Left lobe of liver (tissue), 2 donors: ENCODE data around the gene PTPRCAP. TPM values are rescaled to one million over a fixed set of nuclear protein-coding genes. Genes with fewer than 3 reads are reported as not detected.

Experiments
- ATAC-seq: fragments of 200-7000 bp; cut with Tn5 transposase; one replicate; pipeline ENCODE4 v1.9.1; 2020; ENCODE audit warnings: mild to moderate bottlenecking, moderate library complexity
- DNase-seq: peaks from one replicate; pipeline ENCODE4 v3.0.0-alpha.2; 2020; ENCODE audit warnings: low spot score
- total RNA-seq: library from RNA; stranded (reverse); gene quantifications from one replicate; pipeline ENCODE4 v1.2.1, GENCODE V29; 2021
- donor health status: DM: no; HTN: no; CAD: no; lungs with moderate emphysema.
- donor health status: DM: no; HTN: yes; CAD: no.

The PTPRCAP gene
- total RNA-seq, 1 donor from 2014 or later: 2.2 TPM

GRCh38 chr11:67398661-67399563 lies 38.6 kb downstream of the PTPRCAP start:
- ATAC-seq: no peak
- DNase-seq: no peak

GRCh38 chr11:67397986-67398660 lies 39.4 kb downstream of the PTPRCAP start:
- ATAC-seq (no peak), DNase-seq (no peak)

- no peak for DNase-seq
- ATAC-seq: no peak
These were observed 39.9 kb downstream of the PTPRCAP start for GRCh38 chr11:67397536-67397935.

- ATAC-seq: no peak
- DNase-seq: no peak
These were observed 40.7 kb downstream of the PTPRCAP start for GRCh38 chr11:67396587-67397389.

- DNase-seq (no peak), ATAC-seq (no peak)
These were observed 41.3 kb downstream of the PTPRCAP start for GRCh38 chr11:67396259-67396581.

- no peak for DNase-seq
- no peak for ATAC-seq
These were observed 41.8 kb downstream of the PTPRCAP start for GRCh38 chr11:67395555-67396258.

GRCh38 chr11:67393990-67394389 lies 43.5 kb downstream of the PTPRCAP start:
- DNase-seq (no peak), ATAC-seq (no peak)

- no peak for ATAC-seq
- DNase-seq: no peak
These were observed 44.0 kb downstream of the PTPRCAP start for GRCh38 chr11:67393437-67393836.

GRCh38 chr11:67392183-67392715 lies 45.2 kb downstream of the PTPRCAP start:
- DNase-seq: no peak
- peak; percentile 11 for ATAC-seq

GRCh38 chr11:67391304-67392182 lies 45.9 kb downstream of the PTPRCAP start, which contains the start of gene RAD9A:
RAD9A (plus strand) TSS chr11:67391986; CDS start chr11:67392045, 59 bp downstream.
- DNase-seq: peak; percentile 97
- ATAC-seq: peak; percentile 89

GRCh38 chr11:67390947-67391303 lies 46.6 kb downstream of the PTPRCAP start:
- DNase-seq (no peak), ATAC-seq (no peak)

- ATAC-seq: peak; percentile 32
These were observed 48.0 kb downstream of the PTPRCAP start for GRCh38 chr11:67389477-67389876.

GRCh38 chr11:67387518-67387917 lies 50.0 kb downstream of the PTPRCAP start:
- DNase-seq (no peak), ATAC-seq (no peak)

More at GRCh38 chr11:67389477-67389876, 48.0 kb downstream of the PTPRCAP start:
- DNase-seq: no peak

- no peak for ATAC-seq
- no peak for DNase-seq
These were observed 50.4 kb downstream of the PTPRCAP start for GRCh38 chr11:67387069-67387468.

Other genes with a start within 250 kb of the PTPRCAP start
- 29.0 TPM for gene GRK2, start 171.2 kb downstream of the PTPRCAP start, total RNA-seq
- gene ANKRD13D, start 148.4 kb downstream of the PTPRCAP start, total RNA-seq: 9.8 TPM
- gene SSH3, start 134.2 kb downstream of the PTPRCAP start, total RNA-seq: 18.2 TPM
- gene POLD4, start 84.1 kb downstream of the PTPRCAP start, total RNA-seq: 96.6 TPM
- gene CLCF1, start 64.1 kb downstream of the PTPRCAP start, total RNA-seq: 0.43 TPM
- gene RAD9A, start 45.7 kb downstream of the PTPRCAP start, total RNA-seq: 14.9 TPM
- gene PPP1CA, start 35.8 kb downstream of the PTPRCAP start, total RNA-seq: 63.1 TPM
- 1.1 TPM for gene TBC1D10C, start 33.6 kb downstream of the PTPRCAP start, total RNA-seq
- gene CARNS1, start 22.0 kb downstream of the PTPRCAP start, total RNA-seq: 0.28 TPM
- 31.5 TPM for gene RPS6KB2, start 9.2 kb downstream of the PTPRCAP start, total RNA-seq
- 44.1 TPM for gene CORO1B, start 5.8 kb upstream of the PTPRCAP start, total RNA-seq
- not detected for gene GPR152, start 15.0 kb upstream of the PTPRCAP start, total RNA-seq
- 1.1 TPM for gene CABP4, start 17.7 kb upstream of the PTPRCAP start, total RNA-seq
- 38.9 TPM for gene TMEM134, start 31.6 kb upstream of the PTPRCAP start, total RNA-seq
- 26.3 TPM for gene AIP, start 45.3 kb upstream of the PTPRCAP start, total RNA-seq
- gene PITPNM1, start 67.7 kb upstream of the PTPRCAP start, total RNA-seq: 19.2 TPM
- gene CDK2AP2, start 70.5 kb upstream of the PTPRCAP start, total RNA-seq: 67.4 TPM
- gene CABP2, start 85.8 kb upstream of the PTPRCAP start, total RNA-seq: not detected
- 30.9 TPM for gene GSTP1, start 146.1 kb upstream of the PTPRCAP start, total RNA-seq
- gene NDUFV1, start 169.3 kb upstream of the PTPRCAP start, total RNA-seq: 192 TPM
- gene NUDT8, start 192.3 kb upstream of the PTPRCAP start, total RNA-seq: 41.6 TPM
- gene TBX10, start 202.1 kb upstream of the PTPRCAP start, total RNA-seq: 0.15 TPM
- gene ACY3, start 213.0 kb upstream of the PTPRCAP start, total RNA-seq: 9.7 TPM
- gene ALDH3B2, start 236.9 kb upstream of the PTPRCAP start, total RNA-seq: not detected